Stimulated activated CD4-positive, alpha-beta T cell treated with anti-CD3 and anti-CD28 coated beads, TNF-alpha, amount 100 ng/mL, for 24 hours (primary cell): ENCODE data around the gene NDUFA13.

Experiments used
- DNase-seq, 3 experiments: peaks; one replicate each; pipeline ENCODE4 v3.0.0-alpha.2; 2020; ENCODE audit warnings: low read depth in 3 of 3

The NDUFA13 gene

DNA sequence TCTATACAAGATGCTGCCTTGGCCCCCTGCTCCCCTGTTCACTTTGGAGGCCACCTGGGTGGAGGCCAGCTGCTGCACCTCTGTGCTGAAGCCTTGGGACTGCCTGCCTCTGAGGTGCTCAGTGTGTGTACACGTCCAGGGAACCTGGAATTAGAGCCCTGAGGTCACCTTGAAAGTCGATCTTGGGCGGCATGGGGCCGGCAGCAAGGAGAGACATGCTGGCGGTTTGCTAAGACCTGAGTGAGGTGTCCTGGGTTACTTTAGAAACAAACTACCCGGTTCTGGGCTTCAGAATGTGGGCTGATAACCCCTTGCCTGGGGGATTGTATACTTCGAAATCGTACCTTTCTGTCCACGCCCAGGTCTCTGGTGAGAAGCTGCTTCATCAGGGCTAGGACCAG is 26.2 kb upstream of the NDUFA13 start:
- DNase-seq: no peak

DNA sequence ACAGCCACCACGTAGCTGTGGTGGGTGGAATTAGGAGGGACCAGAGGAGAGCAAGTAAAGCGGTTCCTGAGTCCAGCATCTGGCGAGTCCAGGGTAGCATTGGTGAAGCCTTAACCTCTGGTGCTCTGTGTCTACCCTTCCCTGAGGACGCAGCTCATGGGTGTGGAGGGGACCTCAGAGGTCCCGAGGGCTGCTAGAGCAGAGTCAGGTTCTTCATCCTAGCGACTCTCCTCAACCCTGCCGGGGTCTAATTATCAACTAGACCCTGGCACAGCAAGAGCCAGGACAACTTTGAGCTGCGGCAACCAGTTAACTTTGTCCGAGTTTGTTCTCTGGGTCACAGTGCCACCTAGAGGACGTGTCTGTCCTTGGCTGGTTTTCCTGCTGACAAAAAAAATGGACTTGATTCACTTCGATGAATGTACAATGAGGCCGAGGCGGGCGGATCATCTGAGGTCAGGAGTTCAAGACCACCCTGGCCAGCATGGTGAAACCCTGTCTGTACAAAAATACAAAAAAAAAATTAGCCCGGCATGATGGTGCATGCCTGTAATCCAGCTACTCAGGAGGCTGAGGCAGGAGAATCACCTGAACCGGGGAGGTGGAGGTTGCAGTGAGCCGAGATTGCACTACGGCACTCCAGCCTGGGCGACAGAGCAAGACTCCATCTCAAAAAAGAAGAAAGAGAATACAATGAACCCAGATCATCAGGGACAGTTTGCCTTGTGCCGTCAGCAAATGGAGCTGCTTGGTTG is 25.6 kb upstream of the NDUFA13 start:
- peak; percentile 57 to 83 (median 72) for DNase-seq

DNA sequence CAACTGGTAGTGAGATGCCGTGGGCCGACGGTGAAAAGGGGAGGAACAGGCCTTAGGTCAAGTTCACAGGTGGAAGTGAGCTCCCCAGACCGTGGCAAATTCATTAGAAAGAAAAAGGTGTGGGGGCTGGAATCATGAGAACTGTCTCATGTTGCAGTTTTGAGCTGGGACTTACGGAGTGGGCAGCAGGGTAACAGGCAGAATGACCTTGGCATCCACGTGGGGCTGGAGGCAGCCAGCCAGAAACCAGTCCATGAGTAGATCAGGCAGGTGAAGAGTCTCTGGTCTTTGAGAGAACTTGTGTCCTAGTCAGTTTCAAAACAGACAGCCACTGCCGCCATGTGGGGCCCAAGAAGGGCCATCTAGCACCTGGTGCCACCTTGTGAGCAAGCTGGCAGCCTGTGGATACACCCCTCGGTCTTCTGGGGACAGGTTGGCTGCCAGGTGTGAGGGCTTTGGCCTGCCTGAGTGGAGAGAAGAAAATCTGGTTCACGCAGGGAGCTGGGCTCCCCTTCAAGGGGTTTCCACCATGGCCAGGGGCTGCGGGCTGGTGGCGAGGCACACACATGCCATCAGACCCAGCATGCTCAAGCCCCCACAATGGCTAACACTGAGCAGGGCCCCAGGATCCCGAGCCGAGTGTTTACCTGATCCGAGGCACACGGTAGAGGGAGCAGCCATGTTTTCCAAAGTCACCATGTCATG is 24.6 kb upstream of the NDUFA13 start:
- DNase-seq: no peak

DNA sequence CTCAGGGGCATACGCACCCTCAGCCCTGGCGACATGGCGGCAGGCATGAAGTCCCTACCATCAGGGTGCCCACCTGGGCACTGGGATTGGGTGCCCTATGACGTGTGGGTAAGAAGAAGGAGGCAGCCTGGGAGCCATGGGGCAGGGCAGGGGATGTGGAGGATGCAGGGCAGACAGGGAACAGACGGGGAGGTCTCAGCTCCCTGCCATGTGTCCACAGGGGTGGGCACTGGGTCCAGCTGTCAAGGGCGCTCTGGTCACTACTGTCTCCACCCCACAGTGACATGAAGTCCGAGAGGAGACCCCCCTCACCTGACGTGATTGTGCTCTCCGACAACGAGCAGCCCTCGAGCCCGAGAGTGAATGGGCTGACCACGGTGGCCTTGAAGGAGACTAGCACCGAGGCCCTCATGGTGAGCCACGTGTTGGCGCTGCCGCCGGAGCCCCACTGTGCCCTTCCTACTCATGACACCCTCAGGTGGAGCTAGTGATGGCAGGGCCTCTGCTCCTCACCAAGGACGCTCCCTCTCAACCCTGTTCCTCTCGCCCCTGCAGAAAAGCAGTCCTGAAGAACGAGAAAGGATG is 23.9 kb upstream of the NDUFA13 start:
- DNase-seq: no peak

DNA sequence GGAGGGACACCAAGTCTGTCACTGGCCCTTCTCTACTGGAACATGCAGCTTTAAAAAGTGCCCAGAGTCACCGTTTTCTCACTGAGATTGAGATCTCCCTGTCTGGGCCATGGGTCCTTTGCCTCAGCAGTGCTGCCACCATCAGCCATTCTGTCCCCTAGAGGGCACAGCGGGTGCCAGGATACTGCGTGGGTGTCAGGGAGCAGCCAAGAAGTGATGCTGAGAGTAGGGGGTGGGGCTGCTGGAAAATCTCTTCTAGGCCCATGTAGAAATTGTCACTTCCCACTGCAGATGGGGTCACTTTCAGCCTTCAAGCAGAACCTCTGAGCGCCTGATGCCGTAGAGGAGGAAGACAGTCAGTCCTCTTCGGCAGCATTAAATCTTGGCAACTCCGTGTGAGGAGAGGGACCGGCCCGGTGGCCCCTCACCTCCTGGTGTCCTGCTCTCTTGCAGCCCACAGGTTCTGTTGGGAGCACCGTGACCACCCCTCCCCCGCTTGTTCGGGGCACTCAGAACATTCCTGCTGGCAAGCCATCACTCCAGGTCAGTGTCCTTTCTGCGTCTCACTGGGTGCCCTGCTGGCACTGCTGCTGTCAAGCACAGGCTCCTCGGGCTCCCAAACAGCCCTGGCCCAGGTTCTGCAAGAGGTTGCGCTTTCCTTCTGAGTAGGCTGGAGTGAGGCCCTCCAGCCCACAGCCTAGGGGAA is 22.0 kb upstream of the NDUFA13 start:
- DNase-seq: no peak

DNA sequence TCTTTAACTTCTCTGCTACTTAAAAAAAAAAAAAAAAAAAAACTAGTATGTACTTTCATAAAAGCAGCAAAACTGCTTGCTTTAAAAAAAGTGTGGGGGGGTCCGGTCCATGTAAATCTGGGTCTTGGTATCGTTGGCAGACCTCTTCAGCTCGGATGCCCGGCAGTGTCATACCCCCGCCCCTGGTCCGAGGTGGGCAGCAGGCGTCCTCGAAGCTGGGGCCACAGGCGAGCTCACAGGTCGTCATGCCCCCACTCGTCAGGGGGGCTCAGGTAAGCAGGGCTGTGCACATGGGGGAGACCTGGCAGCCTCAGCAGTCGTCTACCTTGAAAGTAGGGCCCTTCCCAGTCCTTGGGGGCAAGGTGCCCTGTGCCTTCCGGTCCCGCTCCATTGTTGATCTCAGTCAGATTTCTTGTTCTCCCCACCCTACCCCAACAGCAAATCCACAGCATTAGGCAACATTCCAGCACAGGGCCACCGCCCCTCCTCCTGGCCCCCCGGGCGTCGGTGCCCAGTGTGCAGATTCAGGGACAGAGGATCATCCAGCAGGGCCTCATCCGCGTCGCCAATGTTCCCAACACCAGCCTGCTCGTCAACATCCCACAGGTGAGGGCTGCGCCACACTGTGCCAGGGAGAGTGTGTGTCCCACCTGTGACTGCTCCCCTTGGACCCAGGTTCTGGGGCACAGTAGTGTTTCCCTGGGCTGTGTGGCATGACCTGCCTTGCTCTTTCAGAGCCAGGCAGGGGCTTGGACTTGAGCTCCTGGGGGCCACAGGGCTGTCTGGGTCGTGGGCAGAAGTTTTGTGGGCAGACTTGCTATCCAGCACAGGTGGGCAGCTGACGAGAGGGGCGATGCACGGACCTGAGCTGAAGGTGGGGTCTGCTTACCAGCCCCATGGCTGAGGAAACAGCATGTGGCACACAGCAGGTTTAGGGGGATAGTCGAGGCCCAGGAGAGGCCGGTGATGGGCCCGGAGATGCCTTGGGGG is 20.1 kb upstream of the NDUFA13 start:
- DNase-seq: no peak

DNA sequence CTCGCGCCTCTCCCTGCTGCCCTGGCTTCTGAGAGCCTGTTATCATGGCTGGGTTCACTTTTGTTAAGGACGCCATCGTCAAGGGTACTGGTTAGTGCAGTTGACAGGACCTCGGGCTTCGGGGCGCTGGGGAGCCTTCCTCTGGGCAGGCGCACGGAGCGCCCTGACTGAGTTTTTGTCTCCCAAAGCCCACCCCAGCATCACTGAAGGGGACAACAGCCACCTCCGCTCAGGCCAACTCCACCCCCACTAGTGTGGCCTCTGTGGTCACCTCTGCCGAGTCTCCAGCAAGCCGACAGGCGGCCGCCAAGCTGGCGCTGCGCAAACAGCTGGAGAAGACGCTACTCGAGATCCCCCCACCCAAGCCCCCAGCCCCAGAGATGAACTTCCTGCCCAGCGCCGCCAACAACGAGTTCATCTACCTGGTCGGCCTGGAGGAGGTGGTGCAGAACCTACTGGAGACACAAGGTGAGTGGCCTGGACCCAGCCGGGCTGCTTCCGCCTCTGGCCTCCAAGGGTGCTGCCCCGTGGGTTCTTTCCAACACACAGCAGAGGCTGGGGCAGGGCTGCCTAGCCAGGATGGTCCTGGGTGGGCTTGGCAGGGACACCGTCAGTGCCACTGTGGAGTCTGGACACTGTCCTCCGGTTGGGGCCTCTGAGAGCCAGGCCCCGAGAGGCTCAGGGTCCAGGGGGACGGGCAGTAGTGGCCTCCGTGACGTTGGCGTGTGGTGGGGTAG is 17.6 kb upstream of the NDUFA13 start:
- DNase-seq: no peak

DNA sequence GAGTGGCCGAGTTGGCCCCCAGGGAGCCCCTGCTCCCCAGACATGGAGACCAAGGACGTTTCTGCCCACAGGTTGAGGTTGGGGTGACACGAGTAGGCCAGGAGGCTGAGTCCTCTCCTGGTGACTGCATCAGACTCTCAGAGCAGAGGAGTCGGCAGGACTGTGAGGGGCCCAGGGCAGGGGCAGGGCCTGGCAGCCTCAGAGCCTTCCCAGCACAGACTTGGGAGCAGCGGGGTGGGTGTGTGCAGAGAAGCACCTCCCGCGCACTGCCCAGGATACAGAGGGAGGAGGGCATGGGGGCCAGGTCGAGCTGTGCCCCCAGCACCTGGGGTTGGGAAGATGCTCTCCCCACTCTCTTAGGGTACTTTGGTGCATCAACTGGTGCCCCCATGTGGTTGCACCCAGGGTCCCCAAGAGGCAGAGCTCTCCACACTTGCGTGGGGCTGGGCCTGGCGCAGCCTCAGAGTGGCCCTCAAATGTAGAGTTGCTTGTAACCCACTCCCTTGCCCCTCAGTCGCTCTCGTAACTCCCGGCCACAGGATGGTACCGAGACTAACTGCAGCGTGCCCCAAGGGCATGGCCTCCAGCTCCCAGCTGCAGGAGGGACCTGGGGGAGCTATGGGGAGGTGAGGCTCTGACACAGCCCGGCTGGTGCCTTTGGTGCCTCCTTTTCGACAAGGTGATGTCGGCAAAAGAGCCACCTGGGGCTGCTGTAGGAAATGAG is 16.6 kb upstream of the NDUFA13 start:
- no peak for DNase-seq

DNA sequence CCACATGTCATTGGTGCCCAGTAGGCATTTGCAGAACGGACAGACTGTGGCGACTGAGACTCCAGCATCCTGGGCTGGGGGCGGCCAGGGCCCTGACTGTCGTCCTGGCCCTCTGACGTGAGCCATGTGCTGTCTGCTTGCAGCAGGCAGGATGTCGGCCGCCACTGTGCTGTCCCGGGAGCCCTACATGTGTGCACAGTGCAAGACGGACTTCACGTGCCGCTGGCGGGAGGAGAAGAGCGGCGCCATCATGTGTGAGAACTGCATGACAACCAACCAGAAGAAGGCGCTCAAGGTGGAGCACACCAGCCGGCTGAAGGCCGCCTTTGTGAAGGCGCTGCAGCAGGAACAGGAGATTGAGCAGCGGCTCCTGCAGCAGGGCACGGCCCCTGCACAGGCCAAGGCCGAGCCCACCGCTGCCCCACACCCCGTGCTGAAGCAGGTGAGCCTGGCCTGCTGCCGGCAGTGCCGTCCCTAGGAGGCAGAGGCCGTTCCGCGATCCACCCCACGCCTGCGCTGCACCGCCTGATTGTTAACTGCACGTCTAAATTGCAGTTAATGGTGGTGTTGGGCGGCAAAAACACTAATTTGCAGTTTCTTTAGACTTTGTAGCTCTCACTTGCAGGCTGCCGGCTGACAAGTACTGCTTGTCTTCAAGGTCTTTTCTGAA is 14.9 kb upstream of the NDUFA13 start:
- no peak for DNase-seq

DNA sequence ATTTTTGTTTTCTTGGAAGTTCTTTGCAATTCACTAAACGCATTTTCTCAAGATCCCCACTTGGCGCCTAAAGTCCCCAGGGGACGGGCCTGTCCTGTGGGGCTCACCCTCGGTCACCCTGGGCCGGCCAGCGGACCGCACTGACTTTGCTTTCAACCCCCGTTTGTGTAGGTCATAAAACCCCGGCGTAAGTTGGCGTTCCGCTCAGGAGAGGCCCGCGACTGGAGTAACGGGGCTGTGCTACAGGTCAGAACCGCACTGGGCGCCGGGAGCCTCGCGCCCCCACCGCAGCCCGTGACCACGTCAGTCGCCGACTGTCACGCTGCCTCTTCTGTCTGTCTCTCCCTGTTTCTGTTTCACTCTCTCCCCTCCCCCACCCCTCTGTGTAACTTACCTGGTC is 14.2 kb upstream of the NDUFA13 start:
- DNase-seq: no peak

DNA sequence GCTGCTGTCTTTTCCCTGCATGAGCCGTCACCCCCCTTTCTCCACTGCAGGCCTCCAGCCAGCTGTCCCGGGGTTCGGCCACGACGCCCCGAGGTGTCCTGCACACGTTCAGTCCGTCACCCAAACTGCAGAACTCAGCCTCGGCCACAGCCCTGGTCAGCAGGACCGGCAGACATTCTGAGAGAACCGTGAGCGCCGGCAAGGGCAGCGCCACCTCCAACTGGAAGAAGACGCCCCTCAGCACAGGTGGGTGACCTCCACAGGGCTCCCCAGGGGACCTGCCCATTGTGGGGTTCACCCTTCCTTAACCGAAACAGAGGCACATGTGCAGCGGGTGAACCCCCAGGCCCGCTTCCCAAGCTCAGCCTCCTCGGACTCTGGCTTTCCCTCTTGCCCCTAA is 13.7 kb upstream of the NDUFA13 start:
- DNase-seq: no peak

DNA sequence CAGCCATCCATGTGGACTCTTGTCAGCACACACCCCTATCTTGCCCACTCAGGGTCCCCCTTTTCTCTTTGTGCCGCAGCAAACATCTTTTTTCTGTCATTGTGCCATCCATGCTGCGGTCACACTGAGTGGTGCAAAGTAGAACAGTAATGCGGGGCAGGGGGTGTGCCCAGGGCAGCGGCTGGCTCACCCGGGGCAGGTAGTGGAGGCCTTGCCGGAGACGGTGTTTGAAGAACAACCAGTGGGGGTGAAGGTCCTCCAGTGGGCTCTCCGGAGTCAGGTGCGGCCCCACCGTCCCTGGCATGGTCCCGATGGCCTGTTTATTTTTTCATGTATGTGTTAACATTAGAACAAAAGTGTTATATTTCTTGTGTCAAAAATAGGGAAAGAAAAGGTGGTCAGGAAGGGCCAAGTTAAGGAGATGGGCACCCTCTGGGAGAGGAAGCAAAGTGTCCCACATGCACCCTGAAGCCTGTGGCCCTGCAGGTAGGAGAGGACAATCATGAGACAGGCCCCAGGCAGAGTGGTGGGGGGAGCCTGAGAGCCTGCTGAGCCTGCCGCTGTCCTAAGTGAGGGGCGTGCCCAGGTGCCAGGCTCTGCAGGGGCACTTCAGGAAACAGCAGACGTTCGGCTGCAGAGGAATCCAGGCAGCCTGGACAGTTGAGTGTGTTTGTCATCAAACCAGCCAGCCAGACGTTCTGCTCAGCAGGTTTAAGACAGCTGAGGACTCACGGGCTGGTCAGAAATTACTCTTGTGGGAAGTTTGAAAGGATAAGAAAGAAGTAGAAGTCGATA is 13.0 kb upstream of the NDUFA13 start:
- DNase-seq: no peak

DNA sequence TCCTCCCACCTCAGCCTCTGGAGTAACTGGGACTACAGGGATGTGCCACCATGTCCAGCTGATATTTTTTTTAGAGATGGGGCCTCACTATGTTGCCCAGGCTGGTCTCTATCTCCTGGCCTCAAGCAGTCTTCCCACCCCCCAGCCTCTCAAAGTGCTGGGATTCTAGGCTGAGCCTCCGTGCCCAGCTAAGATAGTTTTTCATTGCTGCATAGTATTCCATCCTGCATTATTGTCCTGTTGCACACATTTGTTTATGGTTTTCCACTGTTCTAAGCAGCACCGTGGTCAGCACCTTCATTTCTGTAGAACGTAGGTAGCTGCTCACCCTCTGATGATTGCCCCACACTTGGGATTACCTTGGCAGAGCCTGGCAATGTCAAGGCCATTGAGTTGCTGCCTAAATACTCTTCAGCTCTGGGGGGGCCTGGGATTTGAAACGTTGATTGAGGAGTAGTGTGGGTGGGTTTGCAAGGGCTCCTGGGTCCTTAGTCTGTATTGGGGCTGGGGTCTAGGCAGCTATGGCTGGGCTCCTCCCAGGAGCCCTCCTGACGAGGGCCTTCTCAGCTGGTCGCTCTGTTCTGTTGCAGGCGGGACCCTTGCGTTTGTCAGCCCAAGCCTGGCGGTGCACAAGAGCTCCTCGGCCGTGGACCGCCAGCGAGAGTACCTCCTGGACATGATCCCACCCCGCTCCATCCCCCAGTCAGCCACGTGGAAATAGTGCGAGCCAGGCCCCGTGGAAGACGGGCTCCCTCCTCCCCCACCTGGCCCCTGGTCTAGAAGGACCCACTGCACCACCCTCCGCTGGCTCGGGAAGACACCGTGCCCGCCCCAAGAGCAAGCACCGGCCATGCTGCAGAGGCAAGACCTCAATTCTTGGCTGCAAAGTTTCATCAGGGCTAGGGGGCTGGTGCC is 11.0 kb upstream of the NDUFA13 start:
- no peak for DNase-seq

DNA sequence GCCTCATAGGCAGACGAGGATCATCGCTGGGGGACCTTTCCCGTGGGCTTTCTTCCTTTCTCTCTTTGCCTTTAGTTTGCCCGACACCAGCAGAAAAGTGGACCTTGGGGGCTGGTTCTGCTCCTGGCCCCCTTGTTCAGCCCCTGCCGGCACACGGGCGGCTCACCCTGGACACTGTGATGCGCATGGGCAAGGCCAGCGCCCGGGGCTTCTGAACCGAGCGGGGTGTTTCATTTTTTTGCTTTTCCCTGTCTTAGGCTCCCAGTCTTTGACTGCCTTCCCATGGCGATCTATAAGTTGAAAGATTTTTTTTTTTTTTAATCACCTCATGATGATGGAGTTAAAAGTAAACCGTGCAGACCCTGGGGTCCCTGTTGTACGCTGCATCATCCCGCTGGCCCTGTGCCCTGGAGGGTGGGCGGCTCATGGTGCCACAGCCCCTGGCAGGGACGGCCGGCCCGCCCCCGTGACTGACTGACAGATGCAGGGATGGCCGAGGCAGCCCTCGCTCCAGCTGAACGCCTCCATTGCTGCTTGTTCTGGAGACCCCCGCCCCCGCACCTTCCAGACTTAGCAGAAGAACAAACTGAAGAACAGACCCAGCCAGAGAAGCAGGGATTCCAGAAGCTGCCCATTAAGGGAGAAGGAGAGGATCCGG is 10.2 kb upstream of the NDUFA13 start:
- no peak for DNase-seq

DNA sequence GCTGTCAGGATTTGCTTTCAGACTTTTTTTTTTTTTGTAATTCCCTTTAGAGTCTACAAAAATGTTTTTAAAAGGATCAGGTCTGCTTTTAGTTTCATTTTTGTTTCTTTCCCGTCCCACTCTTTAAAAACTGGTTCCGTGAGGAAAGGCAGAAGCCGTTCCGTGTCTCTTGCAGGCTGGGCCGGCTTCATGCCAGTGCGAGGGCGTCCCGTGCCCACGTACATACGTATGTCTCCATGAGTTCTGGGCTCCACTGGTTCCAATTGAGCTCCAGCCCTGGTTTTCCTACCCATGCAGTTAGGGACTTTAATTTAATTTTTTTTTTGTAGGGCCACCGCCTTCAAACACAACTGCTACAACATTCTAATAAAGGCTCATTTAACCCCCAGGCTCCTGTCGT is 9.4 kb upstream of the NDUFA13 start:
- DNase-seq: no peak

DNA sequence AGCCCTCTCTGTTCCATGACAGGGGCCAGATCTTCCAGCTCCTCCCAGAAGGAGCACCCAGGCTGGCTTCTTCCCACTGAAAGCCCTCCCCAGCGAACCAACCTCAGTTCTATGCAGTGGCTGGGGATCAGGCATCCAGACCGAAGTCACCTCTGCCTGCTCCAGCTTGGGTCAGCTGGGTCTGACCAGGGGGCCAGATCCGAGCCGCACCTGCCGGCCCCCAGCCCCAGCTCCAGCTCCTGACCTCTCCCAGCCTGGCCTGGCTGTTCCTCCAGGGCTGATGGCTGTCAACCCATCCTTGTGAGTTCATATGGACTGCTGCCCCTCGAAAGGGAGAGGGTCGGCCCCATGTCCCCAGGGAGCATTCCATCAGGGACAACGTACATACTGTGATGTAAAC is 8.7 kb upstream of the NDUFA13 start:
- DNase-seq: no peak

DNA sequence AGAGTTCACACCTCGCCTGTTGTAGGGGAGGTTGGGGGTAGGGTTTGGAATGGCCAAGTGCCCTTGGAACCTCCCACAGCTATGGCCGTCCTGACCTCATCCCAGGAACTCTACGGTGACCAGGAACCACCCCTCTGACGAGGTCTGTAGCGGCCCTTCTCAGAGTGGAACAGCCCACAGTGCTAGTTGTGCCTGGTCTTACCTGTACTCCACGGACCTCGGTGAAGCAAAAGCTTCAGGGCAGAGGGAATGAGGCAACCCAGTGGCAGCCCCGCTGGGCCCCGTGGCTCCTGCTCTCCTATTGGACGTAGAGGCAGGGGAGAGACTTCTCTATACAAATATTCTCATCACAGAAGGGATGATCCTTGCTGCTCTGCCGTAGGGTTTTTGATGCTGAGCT is 7.8 kb upstream of the NDUFA13 start:
- no peak for DNase-seq
